ENCODE results near the gene RNF224.

- TF ChIP-seq POLR2A (IDR thresholded peaks at IDR 0.05; ENCODE audit: low read length) = no peak
- no peak for TF ChIP-seq EP300 (IDR thresholded peaks at IDR 0.05)
- TF ChIP-seq, protein P1, sequence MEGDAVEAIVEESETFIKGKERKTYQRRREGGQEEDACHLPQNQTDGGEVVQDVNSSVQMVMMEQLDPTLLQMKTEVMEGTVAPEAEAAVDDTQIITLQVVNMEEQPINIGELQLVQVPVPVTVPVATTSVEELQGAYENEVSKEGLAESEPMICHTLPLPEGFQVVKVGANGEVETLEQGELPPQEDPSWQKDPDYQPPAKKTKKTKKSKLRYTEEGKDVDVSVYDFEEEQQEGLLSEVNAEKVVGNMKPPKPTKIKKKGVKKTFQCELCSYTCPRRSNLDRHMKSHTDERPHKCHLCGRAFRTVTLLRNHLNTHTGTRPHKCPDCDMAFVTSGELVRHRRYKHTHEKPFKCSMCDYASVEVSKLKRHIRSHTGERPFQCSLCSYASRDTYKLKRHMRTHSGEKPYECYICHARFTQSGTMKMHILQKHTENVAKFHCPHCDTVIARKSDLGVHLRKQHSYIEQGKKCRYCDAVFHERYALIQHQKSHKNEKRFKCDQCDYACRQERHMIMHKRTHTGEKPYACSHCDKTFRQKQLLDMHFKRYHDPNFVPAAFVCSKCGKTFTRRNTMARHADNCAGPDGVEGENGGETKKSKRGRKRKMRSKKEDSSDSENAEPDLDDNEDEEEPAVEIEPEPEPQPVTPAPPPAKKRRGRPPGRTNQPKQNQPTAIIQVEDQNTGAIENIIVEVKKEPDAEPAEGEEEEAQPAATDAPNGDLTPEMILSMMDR (IDR thresholded peaks at IDR 0.05) = no peak
- no peak for TF ChIP-seq JUN (IDR thresholded peaks at IDR 0.05)
- TF ChIP-seq EHMT2 (IDR thresholded peaks at IDR 0.05; ENCODE audit: low read depth) = no peak
- no peak for TF ChIP-seq KDM1A (IDR thresholded peaks at IDR 0.05; ENCODE audit: low read depth)
- no peak for TF ChIP-seq CHD2 (IDR thresholded peaks at IDR 0.05; ENCODE audit: low read length, partially characterized antibody)
- TF ChIP-seq ZFP36 (IDR thresholded peaks at IDR 0.05; ENCODE audit: borderline replicate concordance, partially characterized antibody) = no peak
- TF ChIP-seq GATA3 (IDR thresholded peaks at IDR 0.05; ENCODE audit: borderline replicate concordance) = no peak
- no peak for TF ChIP-seq RFX5 (IDR thresholded peaks at IDR 0.05)
Observed at GRCh38 chr9:137278061-137278701, 50.9 kb downstream of the RNF224 start.
